GM12891 (cell line): Measurements from ENCODE around the gene AQP1.

ENCODE experiments used
- POLR2A ChIP-seq: IDR thresholded peaks from 2 replicates; pipeline ENCODE4 v1.6.1; 2011; ENCODE audit warnings: low read depth, low read length, control low read depth
- POLR2AphosphoS5 ChIP-seq: IDR thresholded peaks from 2 replicates; pipeline ENCODE4 v1.6.1; 2011; ENCODE audit warnings: low read depth, low read length, control low read depth
- SPI1 ChIP-seq: IDR thresholded peaks from 2 replicates; pipeline ENCODE4 v1.6.1; 2011; ENCODE audit warnings: low read depth, low read length, control low read depth
- TAF1 ChIP-seq: IDR thresholded peaks from 2 replicates; pipeline ENCODE4 v1.6.1; 2011; ENCODE audit warnings: low read depth, low read length, control low read depth

DNA sequence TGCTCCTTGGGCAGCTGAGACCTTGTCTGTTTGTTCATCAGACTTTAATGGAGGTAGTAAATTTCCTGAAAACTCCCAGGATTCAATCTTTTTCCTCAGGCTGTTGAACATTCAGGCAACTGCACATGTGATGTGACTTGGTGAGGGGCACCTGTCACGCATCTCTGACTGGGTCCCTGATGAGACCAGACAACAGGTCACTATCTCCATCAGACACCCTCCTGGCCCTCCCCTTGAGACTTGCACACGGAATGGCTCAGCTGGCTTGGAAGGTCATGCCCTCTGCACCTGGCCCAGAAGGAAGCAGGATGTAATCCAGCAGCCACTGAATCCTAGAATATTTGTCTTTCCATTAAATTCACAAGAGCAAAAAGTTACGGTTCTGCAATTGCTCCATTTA lies 15.9 kb downstream of the AQP1 start:
- no peak for TF ChIP-seq SPI1
- no peak for TF ChIP-seq TAF1
- TF ChIP-seq POLR2A: no peak
- TF ChIP-seq POLR2AphosphoS5: no peak
